WTC11 (cell line): Measurements from ENCODE around the gene GRK6. TPM values are rescaled to one million over a fixed set of nuclear protein-coding genes. Genes with fewer than 3 reads are reported as not detected.

Source experiments
- CTCF ChIP-seq: fragments of 200-600 bp; IDR thresholded peaks from 2 replicates; pipeline ENCODE4 v1.8.0; 2022; ENCODE audit warnings: antibody characterized with exemption
- ERG ChIP-seq: fragments of 250-450 bp; sonication (Bioruptor Pico); IDR thresholded peaks from 2 replicates; pipeline ENCODE4 v1.8.0; 2021; ENCODE audit warnings: mild to moderate bottlenecking
- MXD4 ChIP-seq: fragments of 250-450 bp; sonication (Bioruptor Pico); IDR thresholded peaks from 2 replicates; pipeline ENCODE4 v1.8.0; 2021; ENCODE audit warnings: mild to moderate bottlenecking, moderate library complexity, borderline replicate concordance
- NR1H2 ChIP-seq: sonication (generic); formaldehyde crosslinking; IDR thresholded peaks from 2 replicates; pipeline ENCODE4 v1.9.0; 2021; ENCODE audit warnings: mild to moderate bottlenecking, moderate library complexity, missing genetic modification reagents
- RORB ChIP-seq: fragments of 250-450 bp; sonication (Bioruptor Pico); IDR thresholded peaks from 2 replicates; pipeline ENCODE4 v1.9.0; 2021; ENCODE audit warnings: mild to moderate bottlenecking
- SP1 ChIP-seq: sonication (generic); formaldehyde crosslinking; conservative IDR thresholded peaks from 2 replicates; pipeline ENCODE4 v1.8.1; 2022; ENCODE audit warnings: missing genetic modification reagents
- total RNA-seq: library from RNA; stranded (reverse); gene quantifications from 3 replicates; pipeline ENCODE4 v1.2.3, GENCODE V29; 2021
- TF ChIP-seq, protein P1 (sequence below): sonication (generic); formaldehyde crosslinking; IDR thresholded peaks from 2 replicates; pipeline ENCODE4 v1.8.0; 2022; ENCODE audit warnings: missing genetic modification reagents
- TF ChIP-seq, protein P2 (sequence below): sonication (generic); formaldehyde crosslinking; IDR thresholded peaks from 2 replicates; pipeline ENCODE4 v1.8.1; 2023; ENCODE audit warnings: mild to moderate bottlenecking, missing genetic modification reagents
- TF ChIP-seq, protein P3 (sequence below): fragments of 250-450 bp; sonication (Bioruptor Pico); IDR thresholded peaks from 2 replicates; pipeline ENCODE4 v1.9.0; 2021; ENCODE audit warnings: mild to moderate bottlenecking, borderline replicate concordance
- TF ChIP-seq, protein P4 (sequence below): sonication (generic); formaldehyde crosslinking; IDR thresholded peaks from 2 replicates; pipeline ENCODE4 v1.8.0; 2022; ENCODE audit warnings: mild to moderate bottlenecking, missing genetic modification reagents
- TF ChIP-seq, protein P5 (sequence below): sonication (generic); formaldehyde crosslinking; IDR thresholded peaks from 2 replicates; pipeline ENCODE4 v1.8.1; 2023; ENCODE audit warnings: mild to moderate bottlenecking, moderate library complexity, missing genetic modification reagents

GRK6 gene
- total RNA-seq, 1 experiment from 2014 or later = 69.2 TPM

DNA sequence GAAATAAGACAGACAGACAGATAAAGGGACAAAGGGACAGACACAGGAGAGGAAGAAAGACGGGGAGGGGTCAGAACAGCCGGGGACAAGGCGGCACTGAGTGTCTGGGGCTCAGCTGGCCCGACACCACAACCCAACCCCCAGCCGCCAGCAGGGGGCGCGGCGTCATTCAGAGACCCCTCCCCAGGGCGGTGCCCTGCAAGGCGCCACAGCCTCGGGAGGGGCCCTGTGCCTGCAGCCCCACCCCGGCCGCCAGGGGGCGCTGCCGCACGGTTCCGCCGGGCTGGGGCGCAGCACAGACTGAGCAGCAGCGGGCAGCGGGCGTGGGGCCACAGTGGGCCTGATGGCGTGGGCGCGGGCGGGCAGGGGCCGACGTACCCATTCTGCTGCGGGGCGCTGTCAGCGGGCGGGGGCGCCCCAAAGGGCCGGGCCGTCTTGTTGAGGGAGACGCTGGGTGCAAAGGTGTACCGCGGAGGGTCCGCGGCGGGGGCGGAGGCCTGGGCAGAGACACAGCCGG, 65.0 kb downstream of the GRK6 start (continued):
- TF ChIP-seq, protein P1, sequence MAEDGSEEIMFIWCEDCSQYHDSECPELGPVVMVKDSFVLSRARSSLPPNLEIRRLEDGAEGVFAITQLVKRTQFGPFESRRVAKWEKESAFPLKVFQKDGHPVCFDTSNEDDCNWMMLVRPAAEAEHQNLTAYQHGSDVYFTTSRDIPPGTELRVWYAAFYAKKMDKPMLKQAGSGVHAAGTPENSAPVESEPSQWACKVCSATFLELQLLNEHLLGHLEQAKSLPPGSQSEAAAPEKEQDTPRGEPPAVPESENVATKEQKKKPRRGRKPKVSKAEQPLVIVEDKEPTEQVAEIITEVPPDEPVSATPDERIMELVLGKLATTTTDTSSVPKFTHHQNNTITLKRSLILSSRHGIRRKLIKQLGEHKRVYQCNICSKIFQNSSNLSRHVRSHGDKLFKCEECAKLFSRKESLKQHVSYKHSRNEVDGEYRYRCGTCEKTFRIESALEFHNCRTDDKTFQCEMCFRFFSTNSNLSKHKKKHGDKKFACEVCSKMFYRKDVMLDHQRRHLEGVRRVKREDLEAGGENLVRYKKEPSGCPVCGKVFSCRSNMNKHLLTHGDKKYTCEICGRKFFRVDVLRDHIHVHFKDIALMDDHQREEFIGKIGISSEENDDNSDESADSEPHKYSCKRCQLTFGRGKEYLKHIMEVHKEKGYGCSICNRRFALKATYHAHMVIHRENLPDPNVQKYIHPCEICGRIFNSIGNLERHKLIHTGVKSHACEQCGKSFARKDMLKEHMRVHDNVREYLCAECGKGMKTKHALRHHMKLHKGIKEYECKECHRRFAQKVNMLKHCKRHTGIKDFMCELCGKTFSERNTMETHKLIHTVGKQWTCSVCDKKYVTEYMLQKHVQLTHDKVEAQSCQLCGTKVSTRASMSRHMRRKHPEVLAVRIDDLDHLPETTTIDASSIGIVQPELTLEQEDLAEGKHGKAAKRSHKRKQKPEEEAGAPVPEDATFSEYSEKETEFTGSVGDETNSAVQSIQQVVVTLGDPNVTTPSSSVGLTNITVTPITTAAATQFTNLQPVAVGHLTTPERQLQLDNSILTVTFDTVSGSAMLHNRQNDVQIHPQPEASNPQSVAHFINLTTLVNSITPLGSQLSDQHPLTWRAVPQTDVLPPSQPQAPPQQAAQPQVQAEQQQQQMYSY = no peak
- peak; percentile 100 for TF ChIP-seq CTCF
- no peak for TF ChIP-seq MXD4
- TF ChIP-seq, protein P2, sequence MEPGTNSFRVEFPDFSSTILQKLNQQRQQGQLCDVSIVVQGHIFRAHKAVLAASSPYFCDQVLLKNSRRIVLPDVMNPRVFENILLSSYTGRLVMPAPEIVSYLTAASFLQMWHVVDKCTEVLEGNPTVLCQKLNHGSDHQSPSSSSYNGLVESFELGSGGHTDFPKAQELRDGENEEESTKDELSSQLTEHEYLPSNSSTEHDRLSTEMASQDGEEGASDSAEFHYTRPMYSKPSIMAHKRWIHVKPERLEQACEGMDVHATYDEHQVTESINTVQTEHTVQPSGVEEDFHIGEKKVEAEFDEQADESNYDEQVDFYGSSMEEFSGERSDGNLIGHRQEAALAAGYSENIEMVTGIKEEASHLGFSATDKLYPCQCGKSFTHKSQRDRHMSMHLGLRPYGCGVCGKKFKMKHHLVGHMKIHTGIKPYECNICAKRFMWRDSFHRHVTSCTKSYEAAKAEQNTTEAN = no peak
- TF ChIP-seq, protein P3, sequence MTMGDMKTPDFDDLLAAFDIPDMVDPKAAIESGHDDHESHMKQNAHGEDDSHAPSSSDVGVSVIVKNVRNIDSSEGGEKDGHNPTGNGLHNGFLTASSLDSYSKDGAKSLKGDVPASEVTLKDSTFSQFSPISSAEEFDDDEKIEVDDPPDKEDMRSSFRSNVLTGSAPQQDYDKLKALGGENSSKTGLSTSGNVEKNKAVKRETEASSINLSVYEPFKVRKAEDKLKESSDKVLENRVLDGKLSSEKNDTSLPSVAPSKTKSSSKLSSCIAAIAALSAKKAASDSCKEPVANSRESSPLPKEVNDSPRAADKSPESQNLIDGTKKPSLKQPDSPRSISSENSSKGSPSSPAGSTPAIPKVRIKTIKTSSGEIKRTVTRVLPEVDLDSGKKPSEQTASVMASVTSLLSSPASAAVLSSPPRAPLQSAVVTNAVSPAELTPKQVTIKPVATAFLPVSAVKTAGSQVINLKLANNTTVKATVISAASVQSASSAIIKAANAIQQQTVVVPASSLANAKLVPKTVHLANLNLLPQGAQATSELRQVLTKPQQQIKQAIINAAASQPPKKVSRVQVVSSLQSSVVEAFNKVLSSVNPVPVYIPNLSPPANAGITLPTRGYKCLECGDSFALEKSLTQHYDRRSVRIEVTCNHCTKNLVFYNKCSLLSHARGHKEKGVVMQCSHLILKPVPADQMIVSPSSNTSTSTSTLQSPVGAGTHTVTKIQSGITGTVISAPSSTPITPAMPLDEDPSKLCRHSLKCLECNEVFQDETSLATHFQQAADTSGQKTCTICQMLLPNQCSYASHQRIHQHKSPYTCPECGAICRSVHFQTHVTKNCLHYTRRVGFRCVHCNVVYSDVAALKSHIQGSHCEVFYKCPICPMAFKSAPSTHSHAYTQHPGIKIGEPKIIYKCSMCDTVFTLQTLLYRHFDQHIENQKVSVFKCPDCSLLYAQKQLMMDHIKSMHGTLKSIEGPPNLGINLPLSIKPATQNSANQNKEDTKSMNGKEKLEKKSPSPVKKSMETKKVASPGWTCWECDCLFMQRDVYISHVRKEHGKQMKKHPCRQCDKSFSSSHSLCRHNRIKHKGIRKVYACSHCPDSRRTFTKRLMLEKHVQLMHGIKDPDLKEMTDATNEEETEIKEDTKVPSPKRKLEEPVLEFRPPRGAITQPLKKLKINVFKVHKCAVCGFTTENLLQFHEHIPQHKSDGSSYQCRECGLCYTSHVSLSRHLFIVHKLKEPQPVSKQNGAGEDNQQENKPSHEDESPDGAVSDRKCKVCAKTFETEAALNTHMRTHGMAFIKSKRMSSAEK (CRISPR knock-in tag) = no peak
- no peak for TF ChIP-seq NR1H2
- peak; percentile 85 for TF ChIP-seq SP1 (CRISPR knock-in tag)
- TF ChIP-seq, protein P4, sequence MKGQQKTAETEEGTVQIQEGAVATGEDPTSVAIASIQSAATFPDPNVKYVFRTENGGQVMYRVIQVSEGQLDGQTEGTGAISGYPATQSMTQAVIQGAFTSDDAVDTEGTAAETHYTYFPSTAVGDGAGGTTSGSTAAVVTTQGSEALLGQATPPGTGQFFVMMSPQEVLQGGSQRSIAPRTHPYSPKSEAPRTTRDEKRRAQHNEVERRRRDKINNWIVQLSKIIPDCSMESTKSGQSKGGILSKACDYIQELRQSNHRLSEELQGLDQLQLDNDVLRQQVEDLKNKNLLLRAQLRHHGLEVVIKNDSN (CRISPR knock-in tag) = no peak
- TF ChIP-seq ERG (CRISPR knock-in tag) = 0 out of 2 replicates have a peak, but pooled peaks have one; percentile 12
- TF ChIP-seq, protein P5, sequence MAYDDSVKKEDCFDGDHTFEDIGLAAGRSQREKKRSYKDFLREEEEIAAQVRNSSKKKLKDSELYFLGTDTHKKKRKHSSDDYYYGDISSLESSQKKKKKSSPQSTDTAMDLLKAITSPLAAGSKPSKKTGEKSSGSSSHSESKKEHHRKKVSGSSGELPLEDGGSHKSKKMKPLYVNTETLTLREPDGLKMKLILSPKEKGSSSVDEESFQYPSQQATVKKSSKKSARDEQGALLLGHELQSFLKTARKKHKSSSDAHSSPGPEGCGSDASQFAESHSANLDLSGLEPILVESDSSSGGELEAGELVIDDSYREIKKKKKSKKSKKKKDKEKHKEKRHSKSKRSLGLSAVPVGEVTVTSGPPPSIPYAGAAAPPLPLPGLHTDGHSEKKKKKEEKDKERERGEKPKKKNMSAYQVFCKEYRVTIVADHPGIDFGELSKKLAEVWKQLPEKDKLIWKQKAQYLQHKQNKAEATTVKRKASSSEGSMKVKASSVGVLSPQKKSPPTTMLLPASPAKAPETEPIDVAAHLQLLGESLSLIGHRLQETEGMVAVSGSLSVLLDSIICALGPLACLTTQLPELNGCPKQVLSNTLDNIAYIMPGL (CRISPR knock-in tag) = peak; percentile 96
- TF ChIP-seq RORB = no peak
